Measurements from ENCODE around the gene TOM1L2. TPM values are rescaled to one million over a fixed set of nuclear protein-coding genes. Genes with fewer than 3 reads are reported as not detected.

TOM1L2 gene
- total and polyA plus RNA-seq, 8 donors: 13.3 to 154 (median 41.1) TPM

DNA sequence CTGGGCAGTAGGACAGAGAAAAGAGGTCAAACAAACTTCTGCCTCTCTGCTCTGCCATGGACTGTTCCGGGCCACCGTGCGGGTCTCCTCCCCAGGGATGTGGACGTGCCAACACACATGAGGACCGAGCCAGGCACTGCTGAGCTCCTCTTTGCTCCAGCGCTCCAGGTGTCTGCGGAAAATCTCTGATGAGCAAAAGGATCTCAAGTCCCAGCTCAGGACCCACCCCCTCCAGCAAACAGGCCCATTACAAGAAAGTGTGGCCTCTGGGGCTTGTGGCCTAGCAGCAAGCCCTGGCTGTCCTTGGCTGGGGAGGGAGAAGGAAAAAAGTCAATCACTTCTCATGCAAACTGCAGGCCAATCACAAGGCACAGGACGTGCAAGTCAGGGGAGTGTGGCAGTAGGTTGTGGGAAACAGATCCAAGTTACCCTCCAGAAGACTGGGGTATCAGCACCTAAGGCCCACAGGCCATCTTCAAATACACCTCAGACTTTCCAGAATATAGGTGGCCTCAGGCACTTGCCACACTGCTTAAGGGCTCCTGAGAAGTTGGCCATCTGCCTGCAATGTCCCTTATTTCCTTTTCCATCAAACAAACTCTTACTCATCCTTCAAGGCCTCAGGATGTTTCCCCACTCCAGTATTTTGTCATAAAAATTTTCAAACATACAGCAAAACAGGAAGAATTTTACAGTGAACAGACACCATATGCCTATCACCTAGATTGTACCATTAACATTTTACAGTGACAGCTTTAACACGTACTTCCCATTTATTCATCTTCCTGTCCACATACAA is 99.5 kb downstream of the TOM1L2 start:
- H3K36me3 ChIP-seq: peaks cover 10 to 49% (median 27%) of the 10 kb centered on the region in 4 donors
- H3K27me3 ChIP-seq: no peaks in the 10 kb centered on the region
- peaks cover 18 to 72% (median 32%) of the 10 kb centered on the region in 4 donors for H3K4me1 ChIP-seq
- no peak for DNase-seq
- WGBS, 5 donors: 90 to 95% (median 91%) methylated on average over 9 of the region's 9 CpGs
- no peaks in the 10 kb centered on the region for H3K9me3 ChIP-seq
- TF ChIP-seq POLR2AphosphoS5 (IDR thresholded peaks at IDR 0.05): no peak
- TF ChIP-seq, protein P1, sequence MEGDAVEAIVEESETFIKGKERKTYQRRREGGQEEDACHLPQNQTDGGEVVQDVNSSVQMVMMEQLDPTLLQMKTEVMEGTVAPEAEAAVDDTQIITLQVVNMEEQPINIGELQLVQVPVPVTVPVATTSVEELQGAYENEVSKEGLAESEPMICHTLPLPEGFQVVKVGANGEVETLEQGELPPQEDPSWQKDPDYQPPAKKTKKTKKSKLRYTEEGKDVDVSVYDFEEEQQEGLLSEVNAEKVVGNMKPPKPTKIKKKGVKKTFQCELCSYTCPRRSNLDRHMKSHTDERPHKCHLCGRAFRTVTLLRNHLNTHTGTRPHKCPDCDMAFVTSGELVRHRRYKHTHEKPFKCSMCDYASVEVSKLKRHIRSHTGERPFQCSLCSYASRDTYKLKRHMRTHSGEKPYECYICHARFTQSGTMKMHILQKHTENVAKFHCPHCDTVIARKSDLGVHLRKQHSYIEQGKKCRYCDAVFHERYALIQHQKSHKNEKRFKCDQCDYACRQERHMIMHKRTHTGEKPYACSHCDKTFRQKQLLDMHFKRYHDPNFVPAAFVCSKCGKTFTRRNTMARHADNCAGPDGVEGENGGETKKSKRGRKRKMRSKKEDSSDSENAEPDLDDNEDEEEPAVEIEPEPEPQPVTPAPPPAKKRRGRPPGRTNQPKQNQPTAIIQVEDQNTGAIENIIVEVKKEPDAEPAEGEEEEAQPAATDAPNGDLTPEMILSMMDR (IDR thresholded peaks at IDR 0.05): no peak
- no peak for TF ChIP-seq EP300 (IDR thresholded peaks at IDR 0.05)
- no peak for TF ChIP-seq POLR2A (IDR thresholded peaks at IDR 0.05)
- intact Hi-C loops (cut with DNase I; ENCODE audit: low total_unique reads): no loop called here
- no peak overlapping the region for H3K4me3 ChIP-seq
- no peak overlapping the region for H3K27ac ChIP-seq

DNA sequence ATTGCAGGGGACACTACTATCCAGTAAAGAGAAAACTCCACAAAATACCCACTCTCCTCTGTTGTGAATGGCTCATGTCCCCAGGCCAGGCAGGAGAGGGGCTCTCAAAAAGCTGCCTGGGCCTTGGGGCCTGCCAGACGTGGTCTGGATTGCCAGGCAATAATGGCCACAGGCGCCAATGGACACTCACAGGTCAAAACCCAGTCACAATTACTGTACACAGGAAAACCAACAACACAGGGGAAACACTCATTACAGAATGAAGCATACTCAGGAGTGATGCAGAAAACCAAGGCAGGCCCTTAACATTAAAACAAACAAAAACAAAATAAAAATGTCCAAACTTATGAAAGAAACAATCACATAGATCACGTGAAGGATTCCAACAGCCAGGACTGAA is 100.3 kb downstream of the TOM1L2 start:
- Histone ChIP-seq H3K9me3 (no peaks in the 10 kb centered on the region), H3K36me3 (peaks cover 19 to 58% (median 33%) of the 10 kb centered on the region in 4 donors), H3K4me1 (peaks cover 11 to 64% (median 26%) of the 10 kb centered on the region in 4 donors), H3K27ac (no peak overlapping the region), H3K27me3 (no peaks in the 10 kb centered on the region), H3K4me3 (no peak overlapping the region)
- no peak for DNase-seq
- intact Hi-C loops (cut with DNase I; ENCODE audit: low total_unique reads): no loop called here
- TF ChIP-seq, protein P1 (IDR thresholded peaks at IDR 0.05): no peak
- TF ChIP-seq POLR2AphosphoS5 (IDR thresholded peaks at IDR 0.05) (no peak), EP300 (IDR thresholded peaks at IDR 0.05) (no peak), POLR2A (IDR thresholded peaks at IDR 0.05) (no peak)
- 86 to 92% (median 91%) methylated on average over 3 of the region's 3 CpGs for WGBS, 5 donors

DNA sequence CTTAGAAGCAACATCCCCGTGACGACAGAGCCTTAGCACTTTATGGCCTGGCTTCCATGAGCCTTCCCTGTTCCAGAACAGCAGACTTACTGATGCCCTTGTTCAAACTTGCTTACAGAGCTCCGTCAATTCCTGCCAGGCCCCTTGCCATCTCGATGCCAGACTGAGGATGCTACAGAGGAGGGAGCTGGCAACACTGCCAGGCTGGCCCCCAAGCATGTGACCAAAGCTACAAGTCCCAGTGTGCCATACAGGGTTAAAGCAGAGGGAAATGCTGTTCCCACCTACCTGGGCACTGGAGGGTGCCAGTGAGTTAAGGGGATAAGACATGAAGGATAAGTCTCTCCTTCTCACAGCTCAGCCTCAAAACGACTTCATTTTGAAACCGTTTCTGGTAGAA is 102.0 kb downstream of the TOM1L2 start:
- DNase-seq: no peak
- H3K27ac ChIP-seq: peak overlapping the region in 2 of 5 donors; percentile 5 to 18
- H3K36me3 ChIP-seq: peaks cover 15 to 63% (median 44%) of the 10 kb centered on the region in 4 donors
- H3K4me3 ChIP-seq: no peak overlapping the region
- intact Hi-C loops (cut with DNase I; ENCODE audit: low total_unique reads): no loop called here
- no peaks in the 10 kb centered on the region for H3K27me3 ChIP-seq
- WGBS, 5 donors: 80 to 88% (median 80%) methylated on average over 6 of the region's 6 CpGs
- no peaks in the 10 kb centered on the region for H3K9me3 ChIP-seq
- peaks cover 0 to 48% (median 14%) of the 10 kb centered on the region in 4 donors for H3K4me1 ChIP-seq
- TF ChIP-seq POLR2A (IDR thresholded peaks at IDR 0.05) (no peak), POLR2AphosphoS5 (IDR thresholded peaks at IDR 0.05) (no peak), EP300 (IDR thresholded peaks at IDR 0.05) (no peak)
- TF ChIP-seq, protein P1 (IDR thresholded peaks at IDR 0.05): no peak

DNA sequence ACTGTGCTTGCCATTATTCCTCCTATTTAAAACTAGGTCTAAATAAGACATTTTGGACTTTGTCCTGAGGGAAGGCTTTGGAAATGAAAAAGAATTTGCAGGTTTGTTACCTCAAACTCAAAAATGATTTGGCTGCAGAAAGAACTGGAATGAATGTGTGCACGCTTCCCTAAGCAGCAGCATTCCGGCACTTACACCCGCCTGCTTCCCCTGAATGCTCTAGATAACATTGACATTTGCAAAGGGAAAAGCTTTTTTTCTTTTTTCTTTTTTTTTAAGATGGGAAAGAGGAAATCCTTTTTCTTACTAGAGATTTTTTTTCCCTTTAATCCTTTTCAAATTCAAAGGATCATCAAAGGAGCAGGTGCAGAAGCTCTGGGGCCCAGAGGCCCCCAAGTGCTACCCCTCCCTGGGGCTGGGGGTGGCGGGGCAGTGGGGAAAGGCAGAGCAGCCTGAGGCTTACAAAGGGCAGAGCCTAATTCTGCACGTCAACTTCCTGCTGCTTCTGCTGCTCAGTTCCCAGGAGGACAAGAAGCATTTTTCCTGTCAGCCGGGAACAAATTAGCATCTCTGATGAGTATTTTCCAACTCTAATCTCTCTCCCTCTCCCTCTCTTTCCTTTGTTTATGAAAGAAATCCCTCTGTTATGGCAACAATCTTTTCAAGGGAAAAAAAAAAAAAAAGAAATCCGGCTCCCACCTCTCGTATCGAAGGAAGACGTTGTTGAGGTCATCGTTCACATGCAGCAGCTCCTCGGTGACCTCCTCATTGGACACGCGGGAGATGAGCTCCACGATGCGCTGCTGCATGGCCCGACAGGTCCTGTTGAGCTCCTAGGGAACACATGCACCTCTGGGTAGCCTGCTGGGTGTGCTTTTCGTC is 103.3 kb downstream of the TOM1L2 start:
- Histone ChIP-seq H3K36me3 (peaks cover 15 to 68% (median 51%) of the 10 kb centered on the region in 4 donors), H3K27me3 (no peaks in the 10 kb centered on the region), H3K4me3 (no peak overlapping the region), H3K27ac (peak overlapping the region in 4 of 5 donors; percentile 1 to 34 (median 25)), H3K9me3 (no peaks in the 10 kb centered on the region), H3K4me1 (peaks cover 0 to 34% (median 14%) of the 10 kb centered on the region in 4 donors)
- TF ChIP-seq POLR2A (IDR thresholded peaks at IDR 0.05) (no peak), POLR2AphosphoS5 (IDR thresholded peaks at IDR 0.05) (peak in 2 of 3 donors; percentile 1 to 13)
- TF ChIP-seq, protein P1 (IDR thresholded peaks at IDR 0.05): no peak
- intact Hi-C loops (cut with DNase I; ENCODE audit: low total_unique reads): no loop called here
- peak in 1 of 2 donors; percentile 79 for DNase-seq
- 58 to 69% (median 60%) methylated on average over 18 of the region's 18 CpGs for WGBS, 5 donors

All from stomach (tissue), 9 donors.